Uterus (tissue), 2 donors: Measurements from ENCODE around the gene TRAF3.

Source experiments
- POLR2A ChIP-seq, 2 donors: fragments of 450-650 bp; IDR thresholded peaks; one replicate each; pipeline ENCODE4 v1.6.1; 2016; ENCODE audit warnings: antibody characterized with exemption in 2 of 2, mild to moderate bottlenecking in 1 of 2, moderate library complexity in 1 of 2
- TF ChIP-seq, protein P1 (sequence below), 4 experiments: fragments of 200-600 bp in 2 of 4; fragments of 450-650 bp in 2 of 4; sonication (generic) in 2 of 4; IDR thresholded peaks; one replicate each; pipeline ENCODE4 v1.5.1; 2016 to 2019; ENCODE audit warnings: antibody characterized with exemption in 4 of 4, mild to moderate bottlenecking in 2 of 4, moderate library complexity in 1 of 4

DNA sequence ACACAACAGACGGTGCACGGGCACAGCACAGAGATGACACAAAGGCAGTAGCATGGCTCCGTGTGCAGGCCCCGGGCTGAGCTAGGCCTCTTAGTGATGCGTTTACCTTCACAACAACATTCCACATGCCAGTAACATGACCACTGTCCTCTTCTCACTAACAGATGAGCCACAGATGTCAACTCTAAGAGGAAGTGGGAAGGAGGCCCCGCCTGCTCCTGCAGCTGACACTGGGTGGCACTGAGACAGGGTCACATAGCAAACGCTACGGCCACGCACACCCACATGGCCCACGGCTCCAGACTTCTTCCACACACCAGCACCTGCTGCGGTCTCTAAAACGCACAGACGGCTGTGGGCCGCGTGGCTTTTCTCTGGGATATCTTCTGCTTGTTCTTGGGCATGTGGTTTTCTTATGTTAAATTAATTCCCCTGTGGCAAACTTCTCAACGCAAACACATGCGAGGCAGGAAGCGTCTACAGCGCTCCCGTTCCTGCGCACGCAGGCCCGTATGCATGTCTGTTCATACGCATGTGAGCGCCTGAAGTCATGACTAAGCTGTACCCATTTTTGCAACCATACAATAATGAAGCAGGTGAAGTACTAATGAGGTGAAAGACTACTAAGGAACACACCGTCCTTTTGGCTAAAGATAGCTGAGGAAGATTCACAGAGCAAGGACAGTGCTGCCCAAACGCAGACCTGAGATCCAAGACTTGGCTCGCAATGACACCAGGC lies 172.0 kb downstream of the TRAF3 start:
- TF ChIP-seq POLR2A (IDR thresholded peaks at IDR 0.05), result no peak
- TF ChIP-seq, protein P1, sequence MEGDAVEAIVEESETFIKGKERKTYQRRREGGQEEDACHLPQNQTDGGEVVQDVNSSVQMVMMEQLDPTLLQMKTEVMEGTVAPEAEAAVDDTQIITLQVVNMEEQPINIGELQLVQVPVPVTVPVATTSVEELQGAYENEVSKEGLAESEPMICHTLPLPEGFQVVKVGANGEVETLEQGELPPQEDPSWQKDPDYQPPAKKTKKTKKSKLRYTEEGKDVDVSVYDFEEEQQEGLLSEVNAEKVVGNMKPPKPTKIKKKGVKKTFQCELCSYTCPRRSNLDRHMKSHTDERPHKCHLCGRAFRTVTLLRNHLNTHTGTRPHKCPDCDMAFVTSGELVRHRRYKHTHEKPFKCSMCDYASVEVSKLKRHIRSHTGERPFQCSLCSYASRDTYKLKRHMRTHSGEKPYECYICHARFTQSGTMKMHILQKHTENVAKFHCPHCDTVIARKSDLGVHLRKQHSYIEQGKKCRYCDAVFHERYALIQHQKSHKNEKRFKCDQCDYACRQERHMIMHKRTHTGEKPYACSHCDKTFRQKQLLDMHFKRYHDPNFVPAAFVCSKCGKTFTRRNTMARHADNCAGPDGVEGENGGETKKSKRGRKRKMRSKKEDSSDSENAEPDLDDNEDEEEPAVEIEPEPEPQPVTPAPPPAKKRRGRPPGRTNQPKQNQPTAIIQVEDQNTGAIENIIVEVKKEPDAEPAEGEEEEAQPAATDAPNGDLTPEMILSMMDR (IDR thresholded peaks at IDR 0.05), result no peak
